ENCODE results near the gene FRMD1. TPM values are rescaled to one million over a fixed set of nuclear protein-coding genes. Genes with fewer than 3 reads are reported as not detected.

Gene FRMD1
- total RNA-seq, 2 donors from 2014 or later = not detected

DNA sequence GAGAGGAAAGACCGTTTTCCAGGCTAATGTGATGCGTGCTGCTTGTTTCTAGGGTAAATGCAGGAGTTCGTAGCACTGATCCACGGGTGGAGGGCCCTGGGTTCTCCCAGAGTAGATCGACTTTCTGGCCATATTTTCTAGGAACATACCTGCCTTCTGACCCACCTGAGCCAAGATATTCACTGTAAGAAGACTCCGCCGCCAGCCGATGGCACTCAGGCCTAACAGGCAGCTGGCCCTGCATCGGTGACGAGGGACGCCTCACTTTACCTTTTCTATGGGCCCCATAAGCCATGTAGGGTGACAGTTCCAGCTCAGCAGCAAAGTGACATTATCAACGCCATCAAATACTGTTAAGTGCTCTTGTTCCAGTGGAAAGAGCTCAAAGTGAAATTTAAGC lies 30.2 kb upstream of the FRMD1 start:
- H3K27me3 ChIP-seq (ENCODE audit: control insufficient read depth, insufficient read depth, low read length, poor library complexity, severe bottlenecking) = peaks cover 6% of the 10 kb centered on the region
- DNase-seq = no peak
- no peak overlapping the region for H3K27ac ChIP-seq (ENCODE audit: low read depth, low read length)
- no peaks in the 10 kb centered on the region for H3K4me1 ChIP-seq (ENCODE audit: control insufficient read depth, insufficient read depth, low read length)
- Mint-ChIP-seq H3K27ac (no peak overlapping the region), H3K4me1 (peaks cover 7% of the 10 kb centered on the region), H3K4me3 (no peak overlapping the region), H3K36me3 (ENCODE audit: low read depth) (no peaks in the 10 kb centered on the region), H3K27me3 (ENCODE audit: insufficient read depth) (no peaks in the 10 kb centered on the region), H3K9me3 (no peaks in the 10 kb centered on the region)
- WGBS, 2 experiments (ENCODE audit: insufficient coverage in 1 of 2, insufficient read length in 1 of 2) = 90 to 93% methylated on average over 12 of the region's 12 CpGs
- no peaks in the 10 kb centered on the region for H3K9me3 ChIP-seq (ENCODE audit: control insufficient read depth, low read length)
- H3K9ac ChIP-seq (ENCODE audit: extremely low read depth, low read length, poor library complexity, severe bottlenecking) = no peak overlapping the region
- H3K36me3 ChIP-seq (ENCODE audit: control insufficient read depth, insufficient read depth, low read length) = no peaks in the 10 kb centered on the region
- H3K4me3 ChIP-seq (ENCODE audit: low read length) = no peak overlapping the region
- TF ChIP-seq, protein P1, sequence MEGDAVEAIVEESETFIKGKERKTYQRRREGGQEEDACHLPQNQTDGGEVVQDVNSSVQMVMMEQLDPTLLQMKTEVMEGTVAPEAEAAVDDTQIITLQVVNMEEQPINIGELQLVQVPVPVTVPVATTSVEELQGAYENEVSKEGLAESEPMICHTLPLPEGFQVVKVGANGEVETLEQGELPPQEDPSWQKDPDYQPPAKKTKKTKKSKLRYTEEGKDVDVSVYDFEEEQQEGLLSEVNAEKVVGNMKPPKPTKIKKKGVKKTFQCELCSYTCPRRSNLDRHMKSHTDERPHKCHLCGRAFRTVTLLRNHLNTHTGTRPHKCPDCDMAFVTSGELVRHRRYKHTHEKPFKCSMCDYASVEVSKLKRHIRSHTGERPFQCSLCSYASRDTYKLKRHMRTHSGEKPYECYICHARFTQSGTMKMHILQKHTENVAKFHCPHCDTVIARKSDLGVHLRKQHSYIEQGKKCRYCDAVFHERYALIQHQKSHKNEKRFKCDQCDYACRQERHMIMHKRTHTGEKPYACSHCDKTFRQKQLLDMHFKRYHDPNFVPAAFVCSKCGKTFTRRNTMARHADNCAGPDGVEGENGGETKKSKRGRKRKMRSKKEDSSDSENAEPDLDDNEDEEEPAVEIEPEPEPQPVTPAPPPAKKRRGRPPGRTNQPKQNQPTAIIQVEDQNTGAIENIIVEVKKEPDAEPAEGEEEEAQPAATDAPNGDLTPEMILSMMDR (conservative IDR thresholded peaks at IDR 0.05) = no peak

DNA sequence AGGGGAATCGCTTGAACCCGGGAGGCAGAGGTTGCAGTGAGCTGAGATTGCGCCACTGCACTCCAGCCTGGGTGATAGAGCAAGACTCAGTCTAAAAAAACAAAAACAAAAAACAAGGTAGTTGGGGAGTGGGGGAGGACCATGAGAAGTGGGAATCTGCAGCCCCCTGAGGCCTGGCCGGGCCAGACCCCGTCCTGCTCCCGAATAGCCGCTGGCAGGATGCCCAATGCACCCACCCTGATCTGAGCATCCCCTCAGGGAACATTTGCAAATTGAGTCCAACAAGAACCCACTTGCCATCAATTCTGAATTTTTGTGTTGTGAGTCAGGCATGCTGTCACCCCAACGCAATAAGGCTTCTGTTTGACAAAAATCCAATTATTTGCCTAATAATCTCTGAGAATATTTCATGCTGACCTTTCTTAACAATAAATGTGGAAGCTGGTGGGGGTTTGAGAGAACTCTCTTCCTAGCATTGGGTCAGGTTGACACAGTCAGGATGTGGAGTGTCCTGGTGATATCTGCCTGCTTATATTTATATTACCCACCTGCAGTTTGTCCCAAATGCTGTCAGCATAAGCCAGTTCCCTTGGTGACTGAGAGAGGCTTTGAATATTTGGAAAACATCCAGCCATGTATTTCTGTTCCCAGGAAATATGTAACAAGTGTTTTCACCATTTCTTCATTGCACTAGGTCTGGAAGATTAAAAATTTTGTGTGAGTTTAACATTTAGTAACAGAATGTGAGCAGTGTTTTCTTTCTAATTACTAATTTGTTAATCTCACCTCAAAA lies 28.4 kb upstream of the FRMD1 start:
- Mint-ChIP-seq H3K27me3 (ENCODE audit: insufficient read depth) (no peaks in the 10 kb centered on the region), H3K36me3 (ENCODE audit: low read depth) (no peaks in the 10 kb centered on the region), H3K4me1 (peaks cover 7% of the 10 kb centered on the region), H3K9me3 (no peaks in the 10 kb centered on the region), H3K4me3 (no peak overlapping the region), H3K27ac (no peak overlapping the region)
- Histone ChIP-seq H3K9ac (ENCODE audit: extremely low read depth, low read length, poor library complexity, severe bottlenecking) (no peak overlapping the region), H3K27me3 (ENCODE audit: control insufficient read depth, insufficient read depth, low read length, poor library complexity, severe bottlenecking) (peaks cover 24% of the 10 kb centered on the region), H3K27ac (ENCODE audit: low read depth, low read length) (no peak overlapping the region), H3K4me3 (ENCODE audit: low read length) (no peak overlapping the region), H3K4me1 (ENCODE audit: control insufficient read depth, insufficient read depth, low read length) (no peaks in the 10 kb centered on the region), H3K36me3 (ENCODE audit: control insufficient read depth, insufficient read depth, low read length) (no peaks in the 10 kb centered on the region), H3K9me3 (ENCODE audit: control insufficient read depth, low read length) (no peaks in the 10 kb centered on the region)
- WGBS, 2 experiments (ENCODE audit: insufficient coverage in 1 of 2, insufficient read length in 1 of 2) = 96 to 100% methylated on average over 4 to 7 of the region's 8 CpGs
- DNase-seq = no peak
- TF ChIP-seq, protein P1 (conservative IDR thresholded peaks at IDR 0.05) = no peak

DNA sequence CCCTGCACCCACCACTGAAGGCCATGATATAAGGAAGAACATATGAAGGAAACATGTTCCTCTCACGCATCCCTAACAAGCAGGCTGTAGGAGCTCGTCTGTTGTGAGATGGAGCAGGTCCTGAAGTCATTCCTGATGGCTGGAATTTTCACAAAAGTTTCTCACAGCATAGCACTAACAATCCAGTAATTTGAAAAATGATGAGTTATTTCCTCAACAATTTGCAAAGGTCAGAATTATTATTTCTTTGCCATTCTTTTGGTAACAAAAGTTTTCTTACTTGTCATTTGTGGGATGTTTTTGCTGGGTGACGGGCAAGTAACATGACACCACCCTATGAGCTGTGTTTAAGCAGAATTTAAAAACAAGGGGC lies 27.6 kb upstream of the FRMD1 start:
- no peaks in the 10 kb centered on the region for H3K36me3 ChIP-seq (ENCODE audit: control insufficient read depth, insufficient read depth, low read length)
- no peak overlapping the region for H3K4me3 Mint-ChIP-seq
- H3K36me3 Mint-ChIP-seq (ENCODE audit: low read depth) = no peaks in the 10 kb centered on the region
- H3K27ac ChIP-seq (ENCODE audit: low read depth, low read length) = no peak overlapping the region
- peaks cover 7% of the 10 kb centered on the region for H3K4me1 Mint-ChIP-seq
- peaks cover 31% of the 10 kb centered on the region for H3K27me3 ChIP-seq (ENCODE audit: control insufficient read depth, insufficient read depth, low read length, poor library complexity, severe bottlenecking)
- TF ChIP-seq, protein P1 (conservative IDR thresholded peaks at IDR 0.05) = no peak
- H3K9ac ChIP-seq (ENCODE audit: extremely low read depth, low read length, poor library complexity, severe bottlenecking) = no peak overlapping the region
- H3K9me3 Mint-ChIP-seq = no peaks in the 10 kb centered on the region
- no peaks in the 10 kb centered on the region for H3K27me3 Mint-ChIP-seq (ENCODE audit: insufficient read depth)
- H3K27ac Mint-ChIP-seq = no peak overlapping the region
- WGBS, 2 experiments (ENCODE audit: insufficient coverage in 1 of 2, insufficient read length in 1 of 2) = 91 to 100% methylated on average over 1 to 3 of the region's 3 CpGs
- DNase-seq = no peak
- H3K4me3 ChIP-seq (ENCODE audit: low read length) = no peak overlapping the region
- no peaks in the 10 kb centered on the region for H3K9me3 ChIP-seq (ENCODE audit: control insufficient read depth, low read length)
- no peaks in the 10 kb centered on the region for H3K4me1 ChIP-seq (ENCODE audit: control insufficient read depth, insufficient read depth, low read length)

All from endodermal cell (in vitro differentiated cells).